ENCODE results near the gene HINFP. TPM values are rescaled to one million over a fixed set of nuclear protein-coding genes. Genes with fewer than 3 reads are reported as not detected.
A peak's percentile ranks its signal among the peaks of the same experiment; 100 is the strongest.

The HINFP gene
- total and polyA plus RNA-seq, 11 donors, result 9.4 to 16.3 (median 12.8) TPM

DNA sequence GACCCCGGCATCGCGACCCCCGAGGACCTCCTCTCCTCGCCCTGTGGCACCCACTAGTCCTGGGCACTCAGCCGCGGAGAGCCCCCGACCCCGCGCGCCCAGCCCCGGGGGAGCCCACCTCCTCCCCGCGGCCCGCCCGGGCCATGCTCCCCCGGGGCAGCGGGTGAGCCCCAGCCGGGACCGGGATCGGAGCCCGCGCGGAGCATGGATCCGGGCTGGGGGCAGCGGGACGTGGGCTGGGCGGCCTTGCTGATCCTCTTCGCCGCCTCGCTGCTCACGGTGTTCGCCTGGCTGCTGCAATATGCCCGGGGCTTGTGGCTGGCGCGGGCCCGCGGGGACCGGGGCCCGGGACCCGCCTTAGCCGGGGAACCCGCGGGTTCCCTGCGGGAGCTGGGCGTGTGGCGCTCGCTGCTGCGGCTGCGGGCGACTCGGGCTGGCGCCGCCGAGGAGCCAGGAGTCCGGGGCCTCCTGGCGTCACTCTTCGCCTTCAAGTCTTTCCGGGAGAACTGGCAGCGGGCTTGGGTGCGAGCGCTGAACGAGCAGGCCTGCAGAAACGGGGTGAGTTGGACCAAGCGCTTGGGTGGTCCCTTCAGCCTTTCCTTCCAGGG lies 13.7 kb upstream of the HINFP start:
- TF ChIP-seq, protein P1, sequence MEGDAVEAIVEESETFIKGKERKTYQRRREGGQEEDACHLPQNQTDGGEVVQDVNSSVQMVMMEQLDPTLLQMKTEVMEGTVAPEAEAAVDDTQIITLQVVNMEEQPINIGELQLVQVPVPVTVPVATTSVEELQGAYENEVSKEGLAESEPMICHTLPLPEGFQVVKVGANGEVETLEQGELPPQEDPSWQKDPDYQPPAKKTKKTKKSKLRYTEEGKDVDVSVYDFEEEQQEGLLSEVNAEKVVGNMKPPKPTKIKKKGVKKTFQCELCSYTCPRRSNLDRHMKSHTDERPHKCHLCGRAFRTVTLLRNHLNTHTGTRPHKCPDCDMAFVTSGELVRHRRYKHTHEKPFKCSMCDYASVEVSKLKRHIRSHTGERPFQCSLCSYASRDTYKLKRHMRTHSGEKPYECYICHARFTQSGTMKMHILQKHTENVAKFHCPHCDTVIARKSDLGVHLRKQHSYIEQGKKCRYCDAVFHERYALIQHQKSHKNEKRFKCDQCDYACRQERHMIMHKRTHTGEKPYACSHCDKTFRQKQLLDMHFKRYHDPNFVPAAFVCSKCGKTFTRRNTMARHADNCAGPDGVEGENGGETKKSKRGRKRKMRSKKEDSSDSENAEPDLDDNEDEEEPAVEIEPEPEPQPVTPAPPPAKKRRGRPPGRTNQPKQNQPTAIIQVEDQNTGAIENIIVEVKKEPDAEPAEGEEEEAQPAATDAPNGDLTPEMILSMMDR (IDR thresholded peaks at IDR 0.05), result no peak
- TF ChIP-seq POLR2A (IDR thresholded peaks at IDR 0.05), result no peak
- DNase-seq, result no peak
- Histone ChIP-seq H3K9me3 (no peaks in the 10 kb centered on the region), H3K4me1 (peaks cover 0 to 52% (median 33%) of the 10 kb centered on the region in 12 donors), H3K4me3 (peak overlapping the region; percentile 78 to 99 (median 96)), H3K27me3 (no peaks in the 10 kb centered on the region), H3K36me3 (peaks cover 0 to 29% (median 17%) of the 10 kb centered on the region in 9 donors), H3K27ac (peak overlapping the region; percentile 52 to 93 (median 76))
- 0 to 1% (median 0%) methylated on average over 16 to 65 of the region's 65 CpGs for WGBS, 4 donors
- intact Hi-C loops (cut with DNase I), result loop anchor here in 2 of 10 donors (2.0 to 10.0 kb wide), 2 partner anchors 61 to 227 kb away; partner anchors contain the start of genes NLRX1 (in 1 of the 2) and RNF26 (in 1 of the 2)
- peak in 2 of 4 donors; percentile 32 to 36 for ATAC-seq

DNA sequence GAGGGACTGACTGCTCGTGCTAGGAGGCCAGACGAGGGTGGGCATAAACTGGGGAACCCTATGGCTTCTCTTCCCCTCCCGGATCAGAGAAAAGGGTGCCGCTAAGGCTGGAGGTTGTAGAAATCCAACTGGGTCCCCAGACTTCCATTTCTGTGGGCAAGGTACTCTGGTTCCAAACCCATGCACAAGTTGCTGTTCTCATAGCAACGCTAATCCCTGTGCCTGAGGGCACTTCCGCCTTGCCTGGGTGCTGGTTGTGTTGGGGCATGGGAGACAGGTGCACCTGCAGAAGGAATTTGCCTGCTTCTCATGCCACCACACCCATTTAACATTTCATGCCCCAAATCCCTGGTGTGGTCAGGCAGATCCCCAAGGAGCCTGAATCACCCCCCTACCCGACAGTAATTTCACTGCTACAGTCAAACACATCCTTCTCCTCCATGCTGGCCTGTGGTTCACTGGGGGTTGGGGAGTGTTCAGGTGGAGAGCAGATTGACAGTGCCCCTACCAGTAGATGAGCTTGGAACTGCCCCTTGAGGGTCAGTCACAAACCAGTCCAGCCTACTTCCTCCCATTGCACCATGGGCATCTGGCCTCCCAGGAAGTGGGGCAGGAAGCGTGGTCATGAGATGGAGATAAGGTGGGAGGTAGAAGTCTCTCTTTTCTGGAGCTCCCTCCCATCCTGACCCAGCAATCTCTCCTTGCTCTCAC lies 13.1 kb upstream of the HINFP start:
- Histone ChIP-seq H3K36me3 (peaks cover 0 to 36% (median 23%) of the 10 kb centered on the region in 9 donors), H3K9me3 (no peaks in the 10 kb centered on the region), H3K4me1 (peaks cover 0 to 45% (median 27%) of the 10 kb centered on the region in 12 donors), H3K27ac (peak overlapping the region in 11 of 12 donors; percentile 52 to 93 (median 78)), H3K4me3 (peak overlapping the region; percentile 78 to 99 (median 96)), H3K27me3 (no peaks in the 10 kb centered on the region)
- WGBS, 4 donors, result 19 to 29% (median 22%) methylated on average over 6 to 8 of the region's 8 CpGs
- no peak for TF ChIP-seq POLR2A (IDR thresholded peaks at IDR 0.05)
- TF ChIP-seq, protein P1 (IDR thresholded peaks at IDR 0.05), result no peak
- DNase-seq, result no peak
- intact Hi-C loops (cut with DNase I), result loop anchor here in 1 of 10 donors (10.0 kb wide), 1 partner anchor 226 kb away; the partner anchor contains the start of gene RNF26
- ATAC-seq, result no peak

DNA sequence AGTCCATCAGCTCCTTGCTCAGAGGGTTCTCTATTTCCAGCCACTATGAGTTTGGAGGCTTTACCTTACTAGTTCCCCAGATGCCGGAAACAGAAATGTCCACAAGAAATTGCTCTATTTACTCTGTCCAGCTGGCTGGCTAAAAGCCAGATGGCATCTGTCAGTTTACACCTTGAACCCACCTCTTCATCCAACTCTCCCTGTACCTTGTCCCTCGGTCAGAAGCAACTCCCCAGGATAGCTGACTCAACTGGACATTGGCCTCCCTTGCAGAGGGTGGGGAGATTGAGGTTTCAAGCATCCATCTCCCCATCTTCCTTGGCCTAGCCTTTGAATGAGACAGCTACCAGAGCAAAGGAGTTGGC lies 12.5 kb upstream of the HINFP start:
- Histone ChIP-seq H3K36me3 (peaks cover 0 to 41% (median 28%) of the 10 kb centered on the region in 9 donors), H3K27ac (peak overlapping the region in 1 of 12 donors; percentile 93), H3K9me3 (no peaks in the 10 kb centered on the region), H3K4me3 (peak overlapping the region in 9 of 12 donors; percentile 78 to 99 (median 98)), H3K4me1 (peaks cover 0 to 40% (median 23%) of the 10 kb centered on the region in 12 donors), H3K27me3 (no peaks in the 10 kb centered on the region)
- 87 to 92% (median 92%) methylated on average over 2 of the region's 2 CpGs for WGBS, 4 donors
- DNase-seq, result no peak
- ATAC-seq, result no peak
- intact Hi-C loops (cut with DNase I), result loop anchor here in 1 of 10 donors (10.0 kb wide), 1 partner anchor 226 kb away; the partner anchor contains the start of gene RNF26
- TF ChIP-seq, protein P1 (IDR thresholded peaks at IDR 0.05), result no peak
- TF ChIP-seq POLR2A (IDR thresholded peaks at IDR 0.05), result no peak

DNA sequence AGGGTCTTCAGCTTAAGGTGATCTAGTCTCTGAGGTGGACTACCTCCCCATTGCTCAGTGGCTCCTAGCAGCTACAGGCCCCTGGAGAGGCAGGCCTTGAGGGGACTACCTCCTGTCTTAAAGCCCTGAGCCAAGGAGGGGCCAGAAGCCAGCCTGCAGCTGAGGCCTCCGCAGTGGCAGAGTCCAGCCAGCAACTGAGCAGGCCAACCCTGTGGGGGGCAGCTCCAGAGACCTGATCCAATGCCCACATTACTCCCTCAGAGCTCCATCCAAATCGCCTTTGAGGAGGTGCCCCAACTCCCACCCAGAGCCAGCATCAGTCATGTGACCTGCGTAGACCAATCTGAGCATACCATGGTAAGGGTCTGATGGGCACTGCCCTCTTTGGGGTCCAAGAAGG lies 11.5 kb upstream of the HINFP start:
- H3K4me1 ChIP-seq, result peaks cover 0 to 47% (median 23%) of the 10 kb centered on the region in 12 donors
- H3K27me3 ChIP-seq, result no peaks in the 10 kb centered on the region
- no peak for DNase-seq
- peak overlapping the region in 1 of 12 donors; percentile 99 for H3K4me3 ChIP-seq
- ATAC-seq, result no peak
- 92 to 100% (median 94%) methylated on average over 1 to 3 of the region's 3 CpGs for WGBS, 4 donors
- peaks cover 0 to 51% (median 38%) of the 10 kb centered on the region in 9 donors for H3K36me3 ChIP-seq
- no peaks in the 10 kb centered on the region for H3K9me3 ChIP-seq
- intact Hi-C loops (cut with DNase I), result loop anchor here in 2 of 10 donors (10.0 kb wide), 2 partner anchors 205 to 225 kb away; partner anchors contain the start of genes MCAM (in 1 of the 2) and RNF26 (in 1 of the 2)
- no peak for TF ChIP-seq POLR2A (IDR thresholded peaks at IDR 0.05)
- TF ChIP-seq, protein P1 (IDR thresholded peaks at IDR 0.05), result no peak
- H3K27ac ChIP-seq, result no peak overlapping the region
